ENCODE measurements around the gene MUTYH. TPM values are rescaled to one million over a fixed set of nuclear protein-coding genes. Genes with fewer than 3 reads are reported as not detected.
A peak's percentile ranks its signal among the peaks of the same experiment; 100 is the strongest.

MUTYH gene
- polyA plus RNA-seq, 2 of the 4 experiments (the other 2 are of a cell fraction): 9.0 to 12.4 TPM

DNA sequence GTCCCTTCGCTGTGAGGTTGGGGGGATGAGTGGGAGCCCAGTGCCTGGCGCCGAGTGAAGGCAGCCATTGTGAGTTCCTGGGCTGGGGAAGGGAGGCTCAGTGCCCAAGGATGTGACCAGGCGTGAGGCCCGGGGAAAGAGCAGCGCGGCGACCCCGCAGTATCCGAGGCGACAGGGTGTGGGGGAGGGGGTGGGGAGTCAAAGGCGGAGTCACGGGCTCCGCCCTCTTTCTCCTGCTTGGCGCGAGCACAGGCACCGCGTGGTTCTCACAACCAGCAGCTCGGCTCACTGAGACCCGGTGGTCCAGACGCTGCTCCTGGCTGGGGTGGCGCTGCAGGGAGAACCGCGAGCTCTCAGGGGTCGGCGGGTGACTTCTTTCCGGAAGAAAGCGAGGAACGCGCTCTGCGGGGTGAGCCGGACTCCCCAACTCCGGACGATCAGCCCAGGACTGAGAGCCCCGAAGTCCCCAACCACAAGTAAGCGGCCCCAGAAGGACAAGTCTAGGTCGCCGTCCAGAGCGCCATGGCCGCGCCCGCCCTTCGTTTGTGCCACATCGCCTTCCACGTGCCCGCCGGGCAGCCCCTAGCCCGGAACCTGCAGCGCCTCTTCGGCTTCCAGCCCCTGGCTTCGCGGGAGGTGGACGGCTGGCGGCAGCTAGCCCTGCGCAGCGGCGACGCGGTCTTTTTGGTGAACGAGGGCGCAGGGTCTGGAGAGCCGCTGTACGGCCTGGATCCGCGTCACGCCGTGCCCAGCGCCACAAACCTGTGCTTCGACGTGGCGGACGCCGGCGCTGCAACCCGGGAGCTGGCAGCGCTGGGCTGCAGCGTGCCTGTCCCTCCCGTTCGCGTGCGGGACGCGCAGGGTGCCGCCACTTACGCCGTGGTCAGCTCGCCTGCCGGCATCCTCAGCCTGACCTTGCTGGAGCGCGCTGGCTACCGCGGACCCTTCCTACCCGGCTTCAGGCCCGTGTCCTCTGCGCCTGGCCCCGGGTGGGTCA is 13.3 kb downstream of the MUTYH start, which contains the start of gene HPDL:
TSS of gene HPDL (plus strand) at position 269 of the 997 bp plus-strand sequence. CDS start at position 523, 254 bp downstream.
- WGBS (ENCODE audit: missing lambda C conversion rate): 77% methylated on average over 41 of the region's 96 CpGs
- POLR2A ChIA-PET: interaction anchor here (2.4 to 4.0 kb wide), 2 partner anchors 13 to 23 kb away, joined by 7 to 29 read pairs; partner anchors contain the start of genes MUTYH and TOE1
- CTCF ChIA-PET: interaction anchor here (0.9 to 1.5 kb wide), 4 partner anchors 18 to 312 kb away, joined by 3 to 4 read pairs (median 3); partner anchors contain the start of gene TESK2

DNA sequence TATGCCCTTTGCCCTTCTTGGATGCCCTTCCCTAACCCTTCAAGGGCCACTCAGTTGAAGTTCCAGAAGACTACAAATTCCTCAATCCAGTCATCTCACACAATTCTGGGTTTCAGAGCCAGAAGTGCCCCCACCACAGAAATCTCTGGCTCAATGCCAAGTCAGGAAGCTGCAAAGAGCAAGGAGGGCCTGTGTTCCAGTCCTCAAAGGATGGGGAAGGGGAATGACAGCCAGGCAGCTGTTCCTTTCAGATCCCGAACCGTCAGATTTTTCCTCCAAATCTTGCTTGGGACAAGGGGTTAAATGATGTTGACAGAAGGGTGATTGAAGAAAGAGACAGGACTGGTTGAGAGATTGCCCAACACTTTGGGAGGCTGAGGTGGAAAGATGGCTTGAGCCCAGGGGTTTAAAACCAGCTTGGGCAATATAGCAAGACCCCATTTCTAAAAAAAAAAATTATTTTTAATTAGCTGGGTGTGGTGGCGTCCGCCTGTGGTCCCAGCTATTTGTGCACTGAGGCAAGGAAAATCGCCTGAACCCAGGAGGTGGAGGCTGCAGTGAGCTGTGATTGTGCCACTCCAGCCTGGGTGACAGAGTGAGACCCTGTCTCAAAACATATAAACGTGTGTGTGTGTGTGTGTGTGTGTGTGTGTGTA is 14.3 kb downstream of the MUTYH start:
- peak overlapping the region; percentile 93 for H3K4me2 ChIP-seq
- WGBS (ENCODE audit: missing lambda C conversion rate): 61% methylated on average over 6 of the region's 6 CpGs
- CTCF ChIA-PET: interaction anchor here (0.9 to 1.5 kb wide), 4 partner anchors 19 to 311 kb away, joined by 3 to 4 read pairs (median 3); partner anchors contain the start of gene TESK2
- peak overlapping the region; percentile 49 for H3K4me3 ChIP-seq
- peak overlapping the region; percentile 71 to 95; a peak in 5 of 6 replicates for H3K27ac ChIP-seq
- POLR2A ChIA-PET: interaction anchor here (2.4 to 4.0 kb wide), 2 partner anchors 14 to 22 kb away, joined by 7 to 29 read pairs; partner anchors contain the start of genes MUTYH and TOE1
- DNase-seq (ENCODE audit: low read depth in 1 of 2, low spot score in 1 of 2) (no peak), ATAC-seq (no peak; a peak in 1 of 6 replicates), FAIRE-seq (no peak)
- no peaks in the 10 kb centered on the region for H3K9me3 ChIP-seq
- peaks cover 36% of the 10 kb centered on the region for H3K4me1 ChIP-seq
- TF ChIP-seq KDM1A (IDR thresholded peaks at IDR 0.05; ENCODE audit: low read depth) (no peak), HDAC2 (IDR thresholded peaks at IDR 0.05) (no peak), GATA3 (IDR thresholded peaks at IDR 0.05; ENCODE audit: borderline replicate concordance) (no peak), CHD4 (IDR thresholded peaks at IDR 0.05; ENCODE audit: borderline replicate concordance) (no peak), TP53 (CRISPR knock-in tag; IDR thresholded peaks at IDR 0.05) (no peak), RCOR1 (IDR thresholded peaks at IDR 0.05; ENCODE audit: low read depth, low read length) (no peak), EHF (CRISPR knock-in tag; IDR thresholded peaks at IDR 0.05) (no peak), CEBPB (IDR thresholded peaks at IDR 0.05) (no peak), MYC (IDR thresholded peaks at IDR 0.05; ENCODE audit: borderline replicate concordance, low read length) (no peak), RAD21 (conservative IDR thresholded peaks at IDR 0.05 in 1 of 2, IDR thresholded peaks at IDR 0.05 in 1 of 2) (no peak), ZFP36 (IDR thresholded peaks at IDR 0.05; ENCODE audit: borderline replicate concordance, partially characterized antibody) (no peak), JUN (IDR thresholded peaks at IDR 0.05) (no peak), HOXB13 (CRISPR knock-in tag; IDR thresholded peaks at IDR 0.05; ENCODE audit: low read depth) (no peak), NFE2L2 (conservative IDR thresholded peaks at IDR 0.05; ENCODE audit: low read length) (no peak), BHLHE40 (IDR thresholded peaks at IDR 0.05; ENCODE audit: low read depth, low read length) (no peak)
- TF ChIP-seq, protein P1, sequence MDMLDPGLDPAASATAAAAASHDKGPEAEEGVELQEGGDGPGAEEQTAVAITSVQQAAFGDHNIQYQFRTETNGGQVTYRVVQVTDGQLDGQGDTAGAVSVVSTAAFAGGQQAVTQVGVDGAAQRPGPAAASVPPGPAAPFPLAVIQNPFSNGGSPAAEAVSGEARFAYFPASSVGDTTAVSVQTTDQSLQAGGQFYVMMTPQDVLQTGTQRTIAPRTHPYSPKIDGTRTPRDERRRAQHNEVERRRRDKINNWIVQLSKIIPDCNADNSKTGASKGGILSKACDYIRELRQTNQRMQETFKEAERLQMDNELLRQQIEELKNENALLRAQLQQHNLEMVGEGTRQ (IDR thresholded peaks at IDR 0.05): no peak
- TF ChIP-seq, protein P2, sequence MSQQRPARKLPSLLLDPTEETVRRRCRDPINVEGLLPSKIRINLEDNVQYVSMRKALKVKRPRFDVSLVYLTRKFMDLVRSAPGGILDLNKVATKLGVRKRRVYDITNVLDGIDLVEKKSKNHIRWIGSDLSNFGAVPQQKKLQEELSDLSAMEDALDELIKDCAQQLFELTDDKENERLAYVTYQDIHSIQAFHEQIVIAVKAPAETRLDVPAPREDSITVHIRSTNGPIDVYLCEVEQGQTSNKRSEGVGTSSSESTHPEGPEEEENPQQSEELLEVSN (IDR thresholded peaks at IDR 0.05; ENCODE audit: borderline replicate concordance, low read depth): no peak
- TF ChIP-seq, protein P3, sequence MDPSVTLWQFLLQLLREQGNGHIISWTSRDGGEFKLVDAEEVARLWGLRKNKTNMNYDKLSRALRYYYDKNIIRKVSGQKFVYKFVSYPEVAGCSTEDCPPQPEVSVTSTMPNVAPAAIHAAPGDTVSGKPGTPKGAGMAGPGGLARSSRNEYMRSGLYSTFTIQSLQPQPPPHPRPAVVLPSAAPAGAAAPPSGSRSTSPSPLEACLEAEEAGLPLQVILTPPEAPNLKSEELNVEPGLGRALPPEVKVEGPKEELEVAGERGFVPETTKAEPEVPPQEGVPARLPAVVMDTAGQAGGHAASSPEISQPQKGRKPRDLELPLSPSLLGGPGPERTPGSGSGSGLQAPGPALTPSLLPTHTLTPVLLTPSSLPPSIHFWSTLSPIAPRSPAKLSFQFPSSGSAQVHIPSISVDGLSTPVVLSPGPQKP (IDR thresholded peaks at IDR 0.05; ENCODE audit: low read depth, low read length): no peak
- TF ChIP-seq, protein P4, sequence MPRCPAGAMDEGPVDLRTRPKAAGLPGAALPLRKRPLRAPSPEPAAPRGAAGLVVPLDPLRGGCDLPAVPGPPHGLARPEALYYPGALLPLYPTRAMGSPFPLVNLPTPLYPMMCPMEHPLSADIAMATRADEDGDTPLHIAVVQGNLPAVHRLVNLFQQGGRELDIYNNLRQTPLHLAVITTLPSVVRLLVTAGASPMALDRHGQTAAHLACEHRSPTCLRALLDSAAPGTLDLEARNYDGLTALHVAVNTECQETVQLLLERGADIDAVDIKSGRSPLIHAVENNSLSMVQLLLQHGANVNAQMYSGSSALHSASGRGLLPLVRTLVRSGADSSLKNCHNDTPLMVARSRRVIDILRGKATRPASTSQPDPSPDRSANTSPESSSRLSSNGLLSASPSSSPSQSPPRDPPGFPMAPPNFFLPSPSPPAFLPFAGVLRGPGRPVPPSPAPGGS (IDR thresholded peaks at IDR 0.05): no peak

More for the DNA sequence above, 13.3 kb downstream of the MUTYH start, which contains the start of gene HPDL:
- H3K9me3 ChIP-seq: no peaks in the 10 kb centered on the region
- peak; percentile 80 to 85 for ATAC-seq
- H3K4me2 ChIP-seq: peak within 1 kb of the TSS; percentile 93
- H3K4me1 ChIP-seq: peaks cover 36% of the 10 kb centered on the region
- TF ChIP-seq, protein P2 (IDR thresholded peaks at IDR 0.05; ENCODE audit: borderline replicate concordance, low read depth): peak; percentile 76
- peak; percentile 42 for TF ChIP-seq POLR2A (IDR thresholded peaks at IDR 0.05; ENCODE audit: low read length)
- TF ChIP-seq, protein P5, sequence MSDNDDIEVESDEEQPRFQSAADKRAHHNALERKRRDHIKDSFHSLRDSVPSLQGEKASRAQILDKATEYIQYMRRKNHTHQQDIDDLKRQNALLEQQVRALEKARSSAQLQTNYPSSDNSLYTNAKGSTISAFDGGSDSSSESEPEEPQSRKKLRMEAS (IDR thresholded peaks at IDR 0.05): peak; percentile 86
- TF ChIP-seq, protein P6, sequence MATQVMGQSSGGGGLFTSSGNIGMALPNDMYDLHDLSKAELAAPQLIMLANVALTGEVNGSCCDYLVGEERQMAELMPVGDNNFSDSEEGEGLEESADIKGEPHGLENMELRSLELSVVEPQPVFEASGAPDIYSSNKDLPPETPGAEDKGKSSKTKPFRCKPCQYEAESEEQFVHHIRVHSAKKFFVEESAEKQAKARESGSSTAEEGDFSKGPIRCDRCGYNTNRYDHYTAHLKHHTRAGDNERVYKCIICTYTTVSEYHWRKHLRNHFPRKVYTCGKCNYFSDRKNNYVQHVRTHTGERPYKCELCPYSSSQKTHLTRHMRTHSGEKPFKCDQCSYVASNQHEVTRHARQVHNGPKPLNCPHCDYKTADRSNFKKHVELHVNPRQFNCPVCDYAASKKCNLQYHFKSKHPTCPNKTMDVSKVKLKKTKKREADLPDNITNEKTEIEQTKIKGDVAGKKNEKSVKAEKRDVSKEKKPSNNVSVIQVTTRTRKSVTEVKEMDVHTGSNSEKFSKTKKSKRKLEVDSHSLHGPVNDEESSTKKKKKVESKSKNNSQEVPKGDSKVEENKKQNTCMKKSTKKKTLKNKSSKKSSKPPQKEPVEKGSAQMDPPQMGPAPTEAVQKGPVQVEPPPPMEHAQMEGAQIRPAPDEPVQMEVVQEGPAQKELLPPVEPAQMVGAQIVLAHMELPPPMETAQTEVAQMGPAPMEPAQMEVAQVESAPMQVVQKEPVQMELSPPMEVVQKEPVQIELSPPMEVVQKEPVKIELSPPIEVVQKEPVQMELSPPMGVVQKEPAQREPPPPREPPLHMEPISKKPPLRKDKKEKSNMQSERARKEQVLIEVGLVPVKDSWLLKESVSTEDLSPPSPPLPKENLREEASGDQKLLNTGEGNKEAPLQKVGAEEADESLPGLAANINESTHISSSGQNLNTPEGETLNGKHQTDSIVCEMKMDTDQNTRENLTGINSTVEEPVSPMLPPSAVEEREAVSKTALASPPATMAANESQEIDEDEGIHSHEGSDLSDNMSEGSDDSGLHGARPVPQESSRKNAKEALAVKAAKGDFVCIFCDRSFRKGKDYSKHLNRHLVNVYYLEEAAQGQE (IDR thresholded peaks at IDR 0.05): no peak
- no peak for FAIRE-seq
- DNase-seq (ENCODE audit: low read depth in 1 of 2, low spot score in 1 of 2): peak; percentile 45 to 58
- H3K27ac ChIP-seq: peak within 1 kb of the TSS; percentile 71 to 95
- peak within 1 kb of the TSS; percentile 49 for H3K4me3 ChIP-seq

All from A549 (cell line).